ENCODE data around the gene GDAP1L1. TPM values are rescaled to one million over a fixed set of nuclear protein-coding genes. Genes with fewer than 3 reads are reported as not detected.

Gene GDAP1L1
- total and polyA plus RNA-seq, 5 donors from 2014 or later: 0.07 TPM; not detected in 4

- no peak overlapping the region for H3K27ac ChIP-seq (ENCODE audit: insufficient read depth, low read length, poor library complexity, severe bottlenecking)
- no peaks in the 10 kb centered on the region for H3K9me3 ChIP-seq (ENCODE audit: control insufficient read depth in 2 of 2, low read length in 2 of 2)
- Mint-ChIP-seq H3K9me3 (no peaks in the 10 kb centered on the region), H3K4me3 (no peak overlapping the region), H3K27me3 (no peaks in the 10 kb centered on the region), H3K4me1 (peaks cover 22 to 44% (median 35%) of the 10 kb centered on the region in 4 donors), H3K27ac (peak overlapping the region in 1 of 3 donors; percentile 68), H3K36me3 (no peaks in the 10 kb centered on the region)
- no peak for DNase-seq
- ATAC-seq (ENCODE audit: low read depth in 2 of 2): no peak
- no peaks in the 10 kb centered on the region for H3K36me3 ChIP-seq (ENCODE audit: control insufficient read depth, insufficient read depth, low read length)
- H3K4me1 ChIP-seq (ENCODE audit: control insufficient read depth, insufficient read depth, low read length, poor library complexity, severe bottlenecking): peaks cover 31% of the 10 kb centered on the region
- H3K4me3 ChIP-seq (ENCODE audit: low read depth, low read length): no peak overlapping the region
- H3K27me3 ChIP-seq (ENCODE audit: control insufficient read depth, insufficient read depth, low read length): no peaks in the 10 kb centered on the region
Observed at GRCh38 chr20:44222027-44222426, 25.1 kb upstream of the GDAP1L1 start.

DNA sequence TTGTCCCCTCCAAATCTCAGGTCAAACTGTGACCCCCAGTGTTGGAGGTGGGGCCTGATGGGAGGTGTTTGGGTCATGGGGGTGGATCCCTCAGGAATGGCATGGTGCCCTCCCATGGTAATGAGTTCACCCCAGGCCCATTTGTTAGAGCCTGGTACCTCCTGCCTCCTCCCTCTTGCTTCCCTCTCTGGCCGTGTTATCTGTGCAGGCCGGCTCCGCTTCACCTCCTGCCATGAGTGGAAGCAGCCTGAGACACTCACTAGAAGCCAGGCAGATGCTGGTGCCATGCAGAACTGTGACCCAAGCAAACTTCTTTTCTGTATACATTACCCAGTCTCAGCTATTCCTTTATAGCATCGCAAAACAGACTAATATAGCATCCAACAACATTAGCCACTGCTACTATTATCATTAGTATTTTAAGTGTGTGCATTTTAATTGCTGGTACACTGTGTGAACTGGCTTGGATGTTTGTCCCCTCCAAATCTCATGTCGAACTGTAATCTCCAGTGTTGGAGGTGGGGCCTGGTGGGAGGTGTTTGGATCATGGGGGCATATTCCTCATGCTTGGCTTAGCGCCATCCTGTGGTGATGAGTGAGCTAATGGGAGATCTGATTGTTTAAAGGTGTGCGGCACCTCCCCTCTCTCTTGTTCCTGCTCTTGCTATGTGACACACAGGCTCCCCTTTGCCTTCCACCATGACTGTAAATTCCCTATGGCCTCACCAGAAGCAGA is 24.3 kb upstream of the GDAP1L1 start:
- no peak for DNase-seq
- no peaks in the 10 kb centered on the region for H3K27me3 Mint-ChIP-seq
- ATAC-seq (ENCODE audit: low read depth in 2 of 2): no peak
- Histone ChIP-seq H3K27ac (ENCODE audit: insufficient read depth, low read length, poor library complexity, severe bottlenecking) (no peak overlapping the region), H3K36me3 (ENCODE audit: control insufficient read depth, insufficient read depth, low read length) (no peaks in the 10 kb centered on the region), H3K27me3 (ENCODE audit: control insufficient read depth, insufficient read depth, low read length) (no peaks in the 10 kb centered on the region), H3K4me3 (ENCODE audit: low read depth, low read length) (no peak overlapping the region), H3K9me3 (ENCODE audit: control insufficient read depth in 2 of 2, low read length in 2 of 2) (no peaks in the 10 kb centered on the region), H3K4me1 (ENCODE audit: control insufficient read depth, insufficient read depth, low read length, poor library complexity, severe bottlenecking) (peaks cover 23% of the 10 kb centered on the region)
- H3K27ac Mint-ChIP-seq: peak overlapping the region; percentile 10 to 85 (median 68)
- H3K4me3 Mint-ChIP-seq: no peak overlapping the region
- H3K9me3 Mint-ChIP-seq: no peaks in the 10 kb centered on the region
- H3K36me3 Mint-ChIP-seq: no peaks in the 10 kb centered on the region
- H3K4me1 Mint-ChIP-seq: peaks cover 15 to 36% (median 28%) of the 10 kb centered on the region in 4 donors

- ATAC-seq (ENCODE audit: low read depth in 2 of 2): no peak
- H3K36me3 Mint-ChIP-seq: no peaks in the 10 kb centered on the region
- no peaks in the 10 kb centered on the region for H3K27me3 ChIP-seq (ENCODE audit: control insufficient read depth, insufficient read depth, low read length)
- H3K4me3 ChIP-seq (ENCODE audit: low read depth, low read length): no peak overlapping the region
- no peak for DNase-seq
- no peak overlapping the region for H3K27ac ChIP-seq (ENCODE audit: insufficient read depth, low read length, poor library complexity, severe bottlenecking)
- peaks cover 15% of the 10 kb centered on the region for H3K4me1 ChIP-seq (ENCODE audit: control insufficient read depth, insufficient read depth, low read length, poor library complexity, severe bottlenecking)
- no peaks in the 10 kb centered on the region for H3K36me3 ChIP-seq (ENCODE audit: control insufficient read depth, insufficient read depth, low read length)
- no peak overlapping the region for H3K4me3 Mint-ChIP-seq
- H3K27ac Mint-ChIP-seq: peak overlapping the region in 1 of 3 donors; percentile 68
- no peaks in the 10 kb centered on the region for H3K9me3 ChIP-seq (ENCODE audit: control insufficient read depth in 2 of 2, low read length in 2 of 2)
- no peaks in the 10 kb centered on the region for H3K9me3 Mint-ChIP-seq
- no peaks in the 10 kb centered on the region for H3K27me3 Mint-ChIP-seq
- H3K4me1 Mint-ChIP-seq: peaks cover 5 to 27% (median 20%) of the 10 kb centered on the region in 4 donors
Observed at GRCh38 chr20:44223721-44224120, 23.4 kb upstream of the GDAP1L1 start.

- no peak overlapping the region for H3K27ac Mint-ChIP-seq
- no peak for ATAC-seq (ENCODE audit: low read depth in 2 of 2)
Observed at GRCh38 chr20:44224637-44225036, 22.5 kb upstream of the GDAP1L1 start.

DNA sequence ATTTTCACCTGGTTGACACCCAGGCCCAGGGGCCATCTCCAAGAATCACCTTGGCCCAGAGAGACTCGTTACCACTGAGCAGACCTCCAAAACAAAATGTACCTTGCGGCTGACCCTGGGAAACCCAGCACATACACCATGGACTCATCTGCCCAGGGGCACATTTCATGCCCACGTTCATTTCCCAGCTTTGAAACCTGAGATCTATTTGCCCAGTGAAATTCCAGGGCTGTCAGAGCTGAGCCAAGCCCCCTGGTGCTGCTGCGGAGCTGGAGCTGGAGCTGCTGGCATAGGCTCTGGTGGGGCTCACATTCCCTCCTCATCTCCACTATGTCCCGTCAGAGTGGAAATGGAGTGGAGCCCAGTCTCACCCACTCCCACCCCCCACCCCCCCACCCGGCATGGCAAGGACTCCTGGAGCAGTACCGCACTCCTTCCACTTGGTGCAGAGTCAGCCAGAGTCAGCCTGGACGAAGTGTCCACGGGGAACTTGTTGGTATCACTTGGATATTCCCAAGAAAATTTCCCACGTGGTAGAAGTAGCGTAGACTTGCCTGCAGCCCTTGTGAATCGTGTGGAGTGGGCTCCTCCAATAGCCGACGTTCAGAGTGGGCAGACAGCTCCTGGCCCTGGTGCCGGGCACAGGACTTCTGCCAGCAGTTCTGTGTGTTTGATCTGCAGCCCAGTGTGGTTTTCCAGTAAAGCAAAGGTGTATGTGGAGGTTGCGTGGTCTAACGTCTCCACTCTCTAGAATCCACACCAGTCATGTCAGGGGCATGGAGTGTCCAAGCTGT is 18.4 kb upstream of the GDAP1L1 start:
- Mint-ChIP-seq H3K4me1 (peaks cover 0 to 6% (median 0%) of the 10 kb centered on the region in 4 donors), H3K36me3 (no peaks in the 10 kb centered on the region), H3K9me3 (no peaks in the 10 kb centered on the region), H3K27me3 (no peaks in the 10 kb centered on the region), H3K4me3 (no peak overlapping the region), H3K27ac (peak overlapping the region in 1 of 3 donors; percentile 59)
- no peak for ATAC-seq (ENCODE audit: low read depth in 2 of 2)
- Histone ChIP-seq H3K4me3 (ENCODE audit: low read depth, low read length) (no peak overlapping the region), H3K27ac (ENCODE audit: insufficient read depth, low read length, poor library complexity, severe bottlenecking) (no peak overlapping the region), H3K4me1 (ENCODE audit: control insufficient read depth, insufficient read depth, low read length, poor library complexity, severe bottlenecking) (no peaks in the 10 kb centered on the region), H3K36me3 (ENCODE audit: control insufficient read depth, insufficient read depth, low read length) (no peaks in the 10 kb centered on the region), H3K9me3 (ENCODE audit: control insufficient read depth in 2 of 2, low read length in 2 of 2) (no peaks in the 10 kb centered on the region), H3K27me3 (ENCODE audit: control insufficient read depth, insufficient read depth, low read length) (no peaks in the 10 kb centered on the region)
- no peak for DNase-seq

More at GRCh38 chr20:44224637-44225036, 22.5 kb upstream of the GDAP1L1 start:
- no peaks in the 10 kb centered on the region for H3K36me3 Mint-ChIP-seq
- DNase-seq: no peak
- Histone ChIP-seq H3K27ac (ENCODE audit: insufficient read depth, low read length, poor library complexity, severe bottlenecking) (no peak overlapping the region), H3K4me1 (ENCODE audit: control insufficient read depth, insufficient read depth, low read length, poor library complexity, severe bottlenecking) (peaks cover 6% of the 10 kb centered on the region), H3K4me3 (ENCODE audit: low read depth, low read length) (no peak overlapping the region), H3K27me3 (ENCODE audit: control insufficient read depth, insufficient read depth, low read length) (no peaks in the 10 kb centered on the region), H3K36me3 (ENCODE audit: control insufficient read depth, insufficient read depth, low read length) (no peaks in the 10 kb centered on the region), H3K9me3 (ENCODE audit: control insufficient read depth in 2 of 2, low read length in 2 of 2) (no peaks in the 10 kb centered on the region)
- peaks cover 0 to 20% (median 12%) of the 10 kb centered on the region in 4 donors for H3K4me1 Mint-ChIP-seq
- no peaks in the 10 kb centered on the region for H3K27me3 Mint-ChIP-seq
- H3K9me3 Mint-ChIP-seq: no peaks in the 10 kb centered on the region
- H3K4me3 Mint-ChIP-seq: no peak overlapping the region

DNA sequence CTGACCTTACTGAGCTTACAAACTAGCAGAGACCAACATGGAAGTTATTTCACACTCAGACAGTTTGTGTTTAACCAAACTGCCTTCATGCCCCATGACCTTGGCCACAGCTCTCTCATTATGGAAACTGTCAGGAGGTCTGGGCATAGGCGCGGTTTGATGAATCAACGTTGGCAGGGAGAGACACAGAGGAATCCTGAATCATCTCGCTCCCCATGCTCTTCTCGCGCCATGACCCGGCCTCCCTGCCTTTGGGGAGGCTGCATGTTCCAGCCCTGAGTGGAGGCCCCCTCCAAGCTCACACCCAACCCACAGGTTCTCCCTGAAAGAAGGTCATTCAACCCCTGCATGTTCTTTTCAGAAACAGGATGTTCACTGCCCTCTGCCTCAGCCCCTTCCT is 15.9 kb upstream of the GDAP1L1 start:
- no peak overlapping the region for H3K4me3 Mint-ChIP-seq
- no peak overlapping the region for H3K27ac ChIP-seq (ENCODE audit: insufficient read depth, low read length, poor library complexity, severe bottlenecking)
- H3K36me3 Mint-ChIP-seq: no peaks in the 10 kb centered on the region
- H3K36me3 ChIP-seq (ENCODE audit: control insufficient read depth, insufficient read depth, low read length): no peaks in the 10 kb centered on the region
- DNase-seq (no peak), ATAC-seq (ENCODE audit: low read depth in 2 of 2) (no peak)
- no peak overlapping the region for H3K4me3 ChIP-seq (ENCODE audit: low read depth, low read length)
- no peaks in the 10 kb centered on the region for H3K9me3 Mint-ChIP-seq
- no peaks in the 10 kb centered on the region for H3K27me3 ChIP-seq (ENCODE audit: control insufficient read depth, insufficient read depth, low read length)
- peaks cover 0 to 6% (median 0%) of the 10 kb centered on the region in 4 donors for H3K4me1 Mint-ChIP-seq
- H3K9me3 ChIP-seq (ENCODE audit: control insufficient read depth in 2 of 2, low read length in 2 of 2): no peaks in the 10 kb centered on the region
- peaks cover 4% of the 10 kb centered on the region for H3K27me3 Mint-ChIP-seq
- H3K27ac Mint-ChIP-seq: no peak overlapping the region
- no peaks in the 10 kb centered on the region for H3K4me1 ChIP-seq (ENCODE audit: control insufficient read depth, insufficient read depth, low read length, poor library complexity, severe bottlenecking)

- H3K4me3 ChIP-seq (ENCODE audit: low read depth, low read length): no peak overlapping the region
- no peaks in the 10 kb centered on the region for H3K9me3 ChIP-seq (ENCODE audit: control insufficient read depth in 2 of 2, low read length in 2 of 2)
- H3K4me1 ChIP-seq (ENCODE audit: control insufficient read depth, insufficient read depth, low read length, poor library complexity, severe bottlenecking): no peaks in the 10 kb centered on the region
- Mint-ChIP-seq H3K4me1 (peaks cover 0 to 6% (median under 1%) of the 10 kb centered on the region in 4 donors), H3K4me3 (no peak overlapping the region), H3K27me3 (peaks cover 4% of the 10 kb centered on the region), H3K9me3 (no peaks in the 10 kb centered on the region), H3K27ac (peak overlapping the region in 2 of 3 donors; percentile 47 to 79), H3K36me3 (no peaks in the 10 kb centered on the region)
- no peaks in the 10 kb centered on the region for H3K36me3 ChIP-seq (ENCODE audit: control insufficient read depth, insufficient read depth, low read length)
- ATAC-seq (ENCODE audit: low read depth in 2 of 2): no peak
- no peaks in the 10 kb centered on the region for H3K27me3 ChIP-seq (ENCODE audit: control insufficient read depth, insufficient read depth, low read length)
- no peak overlapping the region for H3K27ac ChIP-seq (ENCODE audit: insufficient read depth, low read length, poor library complexity, severe bottlenecking)
- no peak for DNase-seq
Observed at GRCh38 chr20:44231713-44232468, 15.2 kb upstream of the GDAP1L1 start.
